Coronary artery (tissue), 2 donors: ENCODE results near the gene ATP5MC2.

Experiments used
- DNase-seq: peaks from one replicate; pipeline ENCODE4 v3.0.0-alpha.2; 2017; ENCODE audit warnings: low spot score
- H3K27ac ChIP-seq, 2 donors: fragments of 200-600 bp; sonication (generic); one replicate each; pipeline ENCODE4 v1.5.1; 2016 to 2019
- H3K4me3 ChIP-seq: fragments of 200-600 bp; sonication (generic); 2 replicates; pipeline ENCODE4 v1.5.1; 2016; ENCODE audit warnings: mild to moderate bottlenecking, moderate library complexity
- TF ChIP-seq, protein P1 (sequence below): fragments of 200-600 bp; sonication (generic); IDR thresholded peaks from one replicate; pipeline ENCODE4 v1.5.1; 2019; ENCODE audit warnings: antibody characterized with exemption

Gene ATP5MC2

DNA sequence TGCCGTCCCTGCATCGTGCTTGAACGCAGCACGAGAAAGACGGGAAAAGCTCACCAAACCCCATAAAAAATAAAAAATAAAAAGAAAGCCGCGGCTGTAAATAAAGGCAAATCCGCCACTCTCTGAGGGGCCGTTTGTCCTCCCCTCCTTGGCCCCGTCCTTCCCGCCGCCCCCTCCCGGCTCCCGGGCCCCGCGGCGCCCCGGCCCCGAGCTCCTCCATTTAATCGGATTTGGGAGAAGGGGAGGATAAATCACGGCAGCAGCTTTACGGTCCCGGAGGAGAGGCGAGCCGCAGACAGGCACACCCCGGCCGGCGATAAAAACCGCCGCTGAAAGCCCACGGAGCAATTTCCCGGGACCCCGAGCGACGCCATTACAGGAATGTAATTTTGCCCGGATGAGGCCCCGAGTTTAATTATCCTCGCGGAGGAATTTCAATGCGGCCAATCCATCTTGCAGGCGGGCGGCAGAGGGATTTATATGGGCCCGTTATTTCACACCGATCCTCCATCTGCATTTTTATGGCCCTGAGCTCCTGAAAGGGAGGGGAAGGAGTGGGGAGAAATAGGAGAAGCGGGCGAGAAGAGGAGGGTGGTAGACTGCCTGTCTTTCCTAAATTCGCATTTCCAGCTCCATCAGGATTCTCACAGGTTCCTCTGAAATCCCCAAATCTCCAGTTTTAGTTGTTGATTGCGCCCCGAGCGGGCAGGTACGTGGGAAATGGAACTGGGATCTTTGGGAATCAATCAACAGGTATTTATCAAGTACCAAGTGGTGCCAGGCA, 1.3 kb upstream of the ATP5MC2 start:
- TF ChIP-seq, protein P1, sequence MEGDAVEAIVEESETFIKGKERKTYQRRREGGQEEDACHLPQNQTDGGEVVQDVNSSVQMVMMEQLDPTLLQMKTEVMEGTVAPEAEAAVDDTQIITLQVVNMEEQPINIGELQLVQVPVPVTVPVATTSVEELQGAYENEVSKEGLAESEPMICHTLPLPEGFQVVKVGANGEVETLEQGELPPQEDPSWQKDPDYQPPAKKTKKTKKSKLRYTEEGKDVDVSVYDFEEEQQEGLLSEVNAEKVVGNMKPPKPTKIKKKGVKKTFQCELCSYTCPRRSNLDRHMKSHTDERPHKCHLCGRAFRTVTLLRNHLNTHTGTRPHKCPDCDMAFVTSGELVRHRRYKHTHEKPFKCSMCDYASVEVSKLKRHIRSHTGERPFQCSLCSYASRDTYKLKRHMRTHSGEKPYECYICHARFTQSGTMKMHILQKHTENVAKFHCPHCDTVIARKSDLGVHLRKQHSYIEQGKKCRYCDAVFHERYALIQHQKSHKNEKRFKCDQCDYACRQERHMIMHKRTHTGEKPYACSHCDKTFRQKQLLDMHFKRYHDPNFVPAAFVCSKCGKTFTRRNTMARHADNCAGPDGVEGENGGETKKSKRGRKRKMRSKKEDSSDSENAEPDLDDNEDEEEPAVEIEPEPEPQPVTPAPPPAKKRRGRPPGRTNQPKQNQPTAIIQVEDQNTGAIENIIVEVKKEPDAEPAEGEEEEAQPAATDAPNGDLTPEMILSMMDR, result no peak
- Histone ChIP-seq H3K27ac (peak overlapping the region; percentile 91 to 95), H3K4me3 (peak overlapping the region; percentile 85)
- DNase-seq, result no peak

DNA sequence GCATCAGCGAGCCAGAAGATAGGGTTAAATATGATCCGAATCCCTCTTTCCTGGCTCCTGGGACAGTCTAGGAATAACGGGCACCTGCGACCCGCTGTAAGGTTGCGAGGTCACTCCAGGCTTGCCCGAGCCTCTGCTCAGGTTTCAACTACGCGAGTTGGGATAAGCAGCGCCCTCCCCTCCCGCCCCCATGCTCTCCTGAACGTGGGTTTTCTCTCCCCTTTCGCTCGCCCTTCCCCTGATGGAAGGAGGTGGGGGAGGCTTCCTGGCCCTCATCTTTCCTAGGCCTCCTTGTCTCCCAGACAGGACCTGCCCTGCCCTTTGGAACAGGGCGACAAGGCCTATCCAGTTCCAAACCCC, 753 bp upstream of the ATP5MC2 start:
- DNase-seq, result peak; percentile 84
- peak overlapping the region; percentile 85 for H3K4me3 ChIP-seq
- TF ChIP-seq, protein P1, result no peak
- H3K27ac ChIP-seq, result peak overlapping the region; percentile 91 to 95

DNA sequence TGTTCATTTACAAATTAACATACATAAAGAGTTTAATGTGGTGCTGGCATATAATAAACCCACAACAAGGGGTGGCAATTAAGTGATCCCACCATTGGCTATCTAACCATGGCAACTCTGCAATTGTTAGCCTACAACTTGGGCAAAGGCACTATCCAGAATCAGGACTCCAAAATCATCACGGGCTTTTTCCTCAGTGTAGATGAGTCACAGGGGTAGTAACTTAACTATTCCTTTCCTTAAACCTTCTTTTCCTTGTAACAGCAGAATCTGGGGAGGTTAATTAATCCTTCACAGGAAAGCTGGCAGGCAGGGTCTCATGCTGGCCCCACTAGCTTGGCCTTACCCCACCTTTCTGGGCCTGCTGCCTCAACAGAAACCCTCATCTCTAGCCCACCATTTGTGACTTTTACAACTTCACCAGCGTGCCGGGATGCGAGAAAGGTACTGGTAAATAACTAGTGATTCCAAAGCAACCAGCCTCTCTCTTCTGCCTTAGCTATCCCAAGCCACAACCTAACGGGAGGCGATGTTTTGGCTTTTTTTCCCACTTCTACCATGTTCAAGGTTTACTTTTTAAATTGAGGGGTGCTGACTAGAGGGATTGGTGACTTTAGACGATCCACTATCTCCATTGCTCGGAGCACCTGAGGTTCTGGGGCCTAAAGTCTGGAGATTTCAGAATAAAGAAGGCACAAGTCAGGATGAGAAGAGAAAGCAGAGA, 744 bp downstream of the ATP5MC2 start:
- no peak for DNase-seq
- Histone ChIP-seq H3K4me3 (peak overlapping the region; percentile 85), H3K27ac (peak overlapping the region; percentile 82 to 91)
- TF ChIP-seq, protein P1, result no peak

DNA sequence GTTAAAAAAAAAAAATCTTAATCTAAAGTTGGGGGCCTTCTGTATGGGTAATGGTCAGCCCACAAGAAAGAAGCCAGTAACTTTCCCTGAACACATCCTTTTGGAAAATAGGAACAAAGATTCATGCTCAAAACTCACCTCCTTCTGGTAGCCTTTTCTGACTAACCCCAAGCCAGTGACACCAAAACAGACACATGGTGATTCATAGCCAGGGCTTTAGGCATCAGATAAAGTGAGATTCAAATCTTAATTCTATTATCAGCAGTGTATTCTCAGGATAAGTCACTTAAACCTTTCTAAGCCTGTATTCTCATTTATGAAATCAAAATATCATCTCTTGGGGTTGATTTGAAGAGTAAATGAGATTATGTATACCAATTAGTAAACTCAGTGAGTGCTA, 4.9 kb downstream of the ATP5MC2 start:
- Histone ChIP-seq H3K27ac (no peak overlapping the region), H3K4me3 (no peak overlapping the region)
- TF ChIP-seq, protein P1, result no peak
- no peak for DNase-seq

DNA sequence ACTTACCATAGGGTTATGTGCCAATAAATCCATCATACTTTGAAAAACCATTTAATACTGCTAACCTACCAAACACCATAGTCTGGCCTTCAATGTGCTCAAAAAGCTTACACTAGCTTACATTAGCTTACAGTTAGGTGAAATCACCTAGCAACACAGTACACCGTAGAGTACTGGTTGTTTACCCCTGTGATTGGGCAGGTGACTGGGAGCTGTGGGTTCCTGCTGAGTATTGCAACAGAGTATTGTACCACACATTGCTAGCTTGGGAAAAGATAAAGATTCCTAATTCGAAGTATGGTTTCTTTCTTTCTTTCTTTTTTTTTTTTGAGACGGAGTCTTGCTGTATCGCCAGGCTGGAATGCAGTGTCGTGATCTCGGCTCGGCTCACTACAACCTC, 5.6 kb downstream of the ATP5MC2 start:
- TF ChIP-seq, protein P1, result no peak
- no peak for DNase-seq
- Histone ChIP-seq H3K27ac (no peak overlapping the region), H3K4me3 (no peak overlapping the region)

DNA sequence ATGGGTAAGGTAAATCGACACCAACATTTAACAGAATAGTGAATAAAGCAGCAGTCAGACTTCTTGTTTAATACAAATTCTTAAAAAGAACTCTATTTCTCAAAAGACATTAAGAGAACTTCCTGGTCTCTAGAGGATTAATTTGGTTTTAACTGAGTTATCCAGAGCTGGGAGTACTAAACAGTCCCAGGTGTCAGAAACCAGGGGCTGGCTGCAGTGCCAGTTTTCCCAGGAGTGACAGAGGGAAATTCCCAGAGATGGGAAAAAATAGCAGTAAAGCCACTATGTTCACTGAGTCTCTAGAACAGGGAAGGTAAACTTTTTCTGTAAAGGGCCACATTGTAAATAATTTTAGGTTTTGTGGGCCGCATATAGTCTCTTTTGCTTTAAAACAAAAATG, 8.8 kb downstream of the ATP5MC2 start:
- H3K4me3 ChIP-seq, result no peak overlapping the region
- peak overlapping the region in 1 of 2 donors; percentile 16 for H3K27ac ChIP-seq
- no peak for DNase-seq
- TF ChIP-seq, protein P1, result no peak

DNA sequence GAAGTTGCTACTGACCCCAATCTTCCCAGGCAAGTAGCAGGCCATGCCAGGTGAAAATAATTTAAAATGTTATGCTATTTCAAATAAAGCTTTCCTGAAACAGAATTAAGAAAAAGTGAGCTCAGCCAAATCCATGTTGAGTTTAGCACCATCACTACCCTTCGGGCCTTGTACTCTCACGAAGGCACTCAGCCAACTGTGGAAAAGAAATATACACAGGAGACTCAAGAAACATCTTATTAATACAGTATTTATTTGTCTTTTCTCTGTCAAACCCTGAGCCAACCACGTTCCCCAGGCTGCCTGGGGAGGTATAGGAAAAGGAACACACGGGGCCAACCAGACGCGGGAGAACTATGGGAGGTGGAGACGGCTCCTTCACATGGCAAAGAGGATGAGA, 10.9 kb downstream of the ATP5MC2 start:
- TF ChIP-seq, protein P1, result no peak
- Histone ChIP-seq H3K27ac (no peak overlapping the region), H3K4me3 (no peak overlapping the region)
- no peak for DNase-seq
